ENCODE results near the gene FCHO1.
"Not testable (repeated sequence)": the region's sequence is repeated elsewhere in the genome, so short reads cannot be mapped to it uniquely, and the experiment has no call there.

FCHO1 gene

DNA sequence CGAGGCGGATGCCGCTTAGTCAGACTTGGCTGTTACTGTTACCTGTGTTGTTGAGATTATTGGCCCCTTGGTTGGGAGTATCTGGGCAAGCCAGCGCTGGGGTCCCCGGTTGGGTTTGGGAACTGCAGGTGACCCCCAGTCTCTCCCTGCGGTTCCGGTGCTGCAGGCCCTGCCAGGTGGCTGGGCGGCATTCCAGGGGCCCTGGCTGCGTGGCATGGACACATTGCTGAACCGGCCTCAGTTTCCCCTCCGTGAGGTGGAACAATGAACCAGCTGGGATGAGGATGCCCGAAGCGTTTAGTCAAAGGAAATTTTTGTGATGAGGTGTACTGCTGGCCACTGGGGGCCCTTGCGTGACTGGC is 44.2 kb downstream of the FCHO1 start:
- no CpG with 5 or more reads among the region's 14 CpGs for WGBS (ENCODE audit: extremely low coverage, insufficient coverage, low lambda C conversion rate)
- Histone ChIP-seq H3K27me3 (ENCODE audit: insufficient read depth, low read length, poor library complexity) (no peaks in the 10 kb centered on the region), H3K4me2 (ENCODE audit: low read length) (peak overlapping the region; percentile 71)

DNA sequence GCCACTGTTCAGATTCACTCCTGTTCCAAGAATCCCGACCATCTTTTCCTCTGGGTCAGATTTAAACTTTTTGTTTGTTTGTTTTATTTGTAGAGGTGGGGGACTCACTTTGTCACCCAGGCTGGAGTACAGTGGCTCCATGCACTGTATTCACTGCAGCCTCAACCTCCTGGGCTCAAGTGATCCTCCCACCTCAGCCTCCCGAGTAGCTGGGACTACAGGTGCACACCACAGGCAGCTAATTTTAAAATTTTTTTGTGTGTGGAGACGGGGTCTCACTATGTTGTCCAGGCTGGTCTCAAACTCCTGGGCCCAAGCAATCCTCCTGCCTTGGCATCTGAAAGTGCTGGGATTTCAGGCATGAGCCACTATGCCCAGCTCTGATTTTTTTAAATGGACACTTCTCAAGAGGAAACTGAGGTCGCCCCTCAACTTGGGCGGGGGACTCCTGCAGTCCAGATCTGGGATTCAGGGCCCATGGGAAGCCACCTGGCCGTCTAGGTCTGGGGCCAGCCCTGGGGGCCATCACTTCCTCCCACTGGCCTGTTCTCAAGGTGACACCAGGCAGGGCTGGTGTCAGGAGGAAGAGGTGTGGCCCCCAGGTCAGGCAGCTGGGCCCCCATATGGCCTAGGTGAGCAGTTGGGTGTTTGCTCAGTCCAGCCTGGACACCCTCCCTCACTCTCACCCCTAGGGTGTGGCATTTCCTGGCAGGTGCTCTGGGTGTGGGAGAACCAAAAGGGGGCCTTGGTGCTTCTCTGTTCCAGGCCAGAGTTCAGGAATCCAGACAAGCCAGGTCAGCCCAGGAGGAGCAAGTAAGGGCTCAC is 44.9 kb downstream of the FCHO1 start:
- Histone ChIP-seq H3K79me1 (ENCODE audit: low read length) (no peaks in the 10 kb centered on the region), H3K56ac (ENCODE audit: low read length) (no peak overlapping the region), H4K5ac (ENCODE audit: low read length) (no peak overlapping the region), H3K18ac (ENCODE audit: low read length) (no peak overlapping the region), H4K8ac (ENCODE audit: low read depth, low read length) (no peak overlapping the region), H3K23ac (ENCODE audit: low read length) (no peak overlapping the region), H3K4me3 (ENCODE audit: low read length) (no peak overlapping the region), H3K27me3 (ENCODE audit: insufficient read depth, low read length, poor library complexity) (no peaks in the 10 kb centered on the region), H3K36me3 (ENCODE audit: control insufficient read depth, insufficient read depth, low read length) (no peaks in the 10 kb centered on the region), H3K79me2 (ENCODE audit: control insufficient read depth, insufficient read depth, low read length) (no peaks in the 10 kb centered on the region), H2BK120ac (ENCODE audit: low read depth, low read length) (no peak overlapping the region), H3K27ac (ENCODE audit: low read depth, low read length) (no peak overlapping the region), H2AK5ac (ENCODE audit: low read length) (no peak overlapping the region), H3K4ac (ENCODE audit: low read depth, low read length) (no peak overlapping the region), H3K9ac (ENCODE audit: low read length) (no peak overlapping the region), H3K4me2 (ENCODE audit: low read length) (no peak overlapping the region), H2BK5ac (ENCODE audit: low read length) (no peak overlapping the region), H3K4me1 (ENCODE audit: control insufficient read depth, low read depth, low read length) (no peaks in the 10 kb centered on the region), H2BK15ac (replicated peaks; ENCODE audit: low read depth) (no peak overlapping the region)
- no CpG with 5 or more reads among the region's 6 CpGs for WGBS (ENCODE audit: extremely low coverage, insufficient coverage, low lambda C conversion rate)
- no peak for DNase-seq

More for the DNA sequence above, 44.2 kb downstream of the FCHO1 start:
- no peaks in the 10 kb centered on the region for H3K79me2 ChIP-seq (ENCODE audit: control insufficient read depth, insufficient read depth, low read length)
- H3K4me3 ChIP-seq (ENCODE audit: low read length): no peak overlapping the region
- H3K27ac ChIP-seq (ENCODE audit: low read depth, low read length): no peak overlapping the region
- H3K23ac ChIP-seq (ENCODE audit: low read length): no peak overlapping the region
- no peaks in the 10 kb centered on the region for H3K79me1 ChIP-seq (ENCODE audit: low read length)
- no peaks in the 10 kb centered on the region for H3K36me3 ChIP-seq (ENCODE audit: control insufficient read depth, insufficient read depth, low read length)
- no peak overlapping the region for H4K8ac ChIP-seq (ENCODE audit: low read depth, low read length)
- no peak overlapping the region for H4K5ac ChIP-seq (ENCODE audit: low read length)
- no peaks in the 10 kb centered on the region for H3K4me1 ChIP-seq (ENCODE audit: control insufficient read depth, low read depth, low read length)
- H2BK5ac ChIP-seq (ENCODE audit: low read length): no peak overlapping the region
- H2AK5ac ChIP-seq (ENCODE audit: low read length): no peak overlapping the region
- no peak overlapping the region for H3K18ac ChIP-seq (ENCODE audit: low read length)
- no peak overlapping the region for H2BK15ac ChIP-seq (replicated peaks; ENCODE audit: low read depth)
- H3K56ac ChIP-seq (ENCODE audit: low read length): peak overlapping the region; percentile 81
- DNase-seq: no peak
- peak overlapping the region; percentile 67 for H3K9ac ChIP-seq (ENCODE audit: low read length)
- H3K4ac ChIP-seq (ENCODE audit: low read depth, low read length): no peak overlapping the region
- no peak overlapping the region for H2BK120ac ChIP-seq (ENCODE audit: low read depth, low read length)

- Histone ChIP-seq H3K27ac (ENCODE audit: low read depth, low read length) (no peak overlapping the region), H2BK5ac (ENCODE audit: low read length) (no peak overlapping the region), H3K18ac (ENCODE audit: low read length) (no peak overlapping the region), H3K79me2 (ENCODE audit: control insufficient read depth, insufficient read depth, low read length) (no peaks in the 10 kb centered on the region), H3K23ac (ENCODE audit: low read length) (no peak overlapping the region), H3K36me3 (ENCODE audit: control insufficient read depth, insufficient read depth, low read length) (no peaks in the 10 kb centered on the region), H3K79me1 (ENCODE audit: low read length) (no peaks in the 10 kb centered on the region), H4K8ac (ENCODE audit: low read depth, low read length) (no peak overlapping the region), H3K4me2 (ENCODE audit: low read length) (no peak overlapping the region), H2AK5ac (ENCODE audit: low read length) (no peak overlapping the region), H3K4me1 (ENCODE audit: control insufficient read depth, low read depth, low read length) (no peaks in the 10 kb centered on the region), H3K4ac (ENCODE audit: low read depth, low read length) (no peak overlapping the region), H3K56ac (ENCODE audit: low read length) (no peak overlapping the region), H2BK120ac (ENCODE audit: low read depth, low read length) (no peak overlapping the region), H3K4me3 (ENCODE audit: low read length) (no peak overlapping the region), H3K27me3 (ENCODE audit: insufficient read depth, low read length, poor library complexity) (no peaks in the 10 kb centered on the region), H3K9ac (ENCODE audit: low read length) (no peak overlapping the region), H4K5ac (ENCODE audit: low read length) (no peak overlapping the region), H2BK15ac (replicated peaks; ENCODE audit: low read depth) (no peak overlapping the region)
- WGBS (ENCODE audit: extremely low coverage, insufficient coverage, low lambda C conversion rate): no CpG with 5 or more reads among the region's 1 CpG
- no peak for DNase-seq
Observed at GRCh38 chr19:17796838-17797423, 45.7 kb downstream of the FCHO1 start.

DNA sequence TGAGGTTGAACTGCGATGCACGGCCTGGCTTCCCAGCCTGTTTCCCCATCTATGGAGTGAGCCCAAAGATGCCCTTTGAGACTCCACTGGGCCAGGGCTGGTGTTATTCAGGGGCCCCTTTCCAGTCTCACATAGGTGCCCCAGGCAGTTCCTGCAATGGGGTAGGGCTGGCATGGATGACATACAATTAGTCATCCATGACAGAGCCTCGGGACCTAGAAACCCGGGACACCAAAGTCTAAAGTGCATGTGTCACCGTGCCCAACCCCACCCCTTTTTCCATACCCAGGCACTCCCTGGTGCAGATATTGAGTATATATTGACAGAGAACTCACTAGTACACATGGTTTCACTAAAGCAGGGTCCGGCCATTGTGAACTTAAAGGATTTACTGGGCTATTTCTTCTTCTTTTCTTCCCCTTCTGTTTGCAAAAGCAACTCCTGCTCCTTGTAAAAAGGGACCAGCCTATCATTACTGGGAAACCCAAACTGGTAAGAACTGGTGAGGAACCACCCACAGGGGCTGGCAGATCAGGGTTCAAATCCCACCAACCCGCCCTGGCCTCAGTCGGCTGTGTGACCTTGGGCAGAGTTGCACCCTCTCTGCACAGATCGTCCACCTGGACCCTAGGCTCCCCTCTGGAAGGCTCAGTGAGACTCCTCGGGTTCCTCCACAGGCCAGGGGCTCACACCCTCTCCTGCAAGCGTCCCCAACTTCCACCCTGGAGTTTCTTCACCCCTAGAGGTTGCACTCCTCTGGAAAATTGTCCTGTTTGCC is 46.3 kb downstream of the FCHO1 start:
- no peak overlapping the region for H2BK15ac ChIP-seq (replicated peaks; ENCODE audit: low read depth)
- H3K23ac ChIP-seq (ENCODE audit: low read length): no peak overlapping the region
- H3K56ac ChIP-seq (ENCODE audit: low read length): no peak overlapping the region
- no peak overlapping the region for H4K8ac ChIP-seq (ENCODE audit: low read depth, low read length)
- DNase-seq: no peak
- H3K4me3 ChIP-seq (ENCODE audit: low read length): no peak overlapping the region
- H3K79me1 ChIP-seq (ENCODE audit: low read length): no peaks in the 10 kb centered on the region
- no peak overlapping the region for H3K18ac ChIP-seq (ENCODE audit: low read length)
- H4K5ac ChIP-seq (ENCODE audit: low read length): no peak overlapping the region
- H3K27ac ChIP-seq (ENCODE audit: low read depth, low read length): no peak overlapping the region
- no peak overlapping the region for H3K9ac ChIP-seq (ENCODE audit: low read length)
- H3K27me3 ChIP-seq (ENCODE audit: insufficient read depth, low read length, poor library complexity): no peaks in the 10 kb centered on the region
- no peak overlapping the region for H3K4me2 ChIP-seq (ENCODE audit: low read length)
- no peak overlapping the region for H2BK5ac ChIP-seq (ENCODE audit: low read length)
- no peaks in the 10 kb centered on the region for H3K4me1 ChIP-seq (ENCODE audit: control insufficient read depth, low read depth, low read length)
- H3K36me3 ChIP-seq (ENCODE audit: control insufficient read depth, insufficient read depth, low read length): no peaks in the 10 kb centered on the region
- no peak overlapping the region for H2BK120ac ChIP-seq (ENCODE audit: low read depth, low read length)
- no CpG with 5 or more reads among the region's 11 CpGs for WGBS (ENCODE audit: extremely low coverage, insufficient coverage, low lambda C conversion rate)
- no peak overlapping the region for H3K4ac ChIP-seq (ENCODE audit: low read depth, low read length)
- no peak overlapping the region for H2AK5ac ChIP-seq (ENCODE audit: low read length)
- H3K79me2 ChIP-seq (ENCODE audit: control insufficient read depth, insufficient read depth, low read length): no peaks in the 10 kb centered on the region

DNA sequence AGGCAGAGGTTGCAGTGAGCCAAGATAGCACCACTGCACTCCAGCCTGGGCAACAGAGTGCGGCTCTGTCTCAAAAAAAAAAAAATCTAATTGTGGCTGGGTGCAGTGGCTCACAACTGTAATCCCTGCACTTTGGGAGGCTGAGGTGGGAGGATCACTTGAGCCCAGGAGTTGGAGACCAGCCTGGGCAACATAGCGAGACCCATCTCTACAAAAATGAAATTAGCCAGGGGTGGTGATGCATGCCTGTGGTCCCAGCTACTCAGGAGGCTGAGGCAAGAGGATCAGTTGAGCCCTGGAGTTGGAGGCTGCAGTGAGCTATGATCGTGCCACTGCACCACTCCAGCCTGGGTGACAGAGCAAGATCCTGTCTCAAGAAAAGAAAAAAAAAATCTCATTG is 47.3 kb downstream of the FCHO1 start:
- H3K27me3 ChIP-seq (ENCODE audit: insufficient read depth, low read length, poor library complexity); H3K79me1 ChIP-seq (ENCODE audit: low read length); DNase-seq; H3K4me1 ChIP-seq (ENCODE audit: control insufficient read depth, low read depth, low read length); H3K79me2 ChIP-seq (ENCODE audit: control insufficient read depth, insufficient read depth, low read length); H4K5ac ChIP-seq (ENCODE audit: low read length); H3K4ac ChIP-seq (ENCODE audit: low read depth, low read length); H2BK15ac ChIP-seq (replicated peaks; ENCODE audit: low read depth); H3K23ac ChIP-seq (ENCODE audit: low read length); H4K8ac ChIP-seq (ENCODE audit: low read depth, low read length); H3K18ac ChIP-seq (ENCODE audit: low read length); H3K9ac ChIP-seq (ENCODE audit: low read length); H2AK5ac ChIP-seq (ENCODE audit: low read length); H3K56ac ChIP-seq (ENCODE audit: low read length); H3K27ac ChIP-seq (ENCODE audit: low read depth, low read length); H3K36me3 ChIP-seq (ENCODE audit: control insufficient read depth, insufficient read depth, low read length); H3K4me2 ChIP-seq (ENCODE audit: low read length); H3K4me3 ChIP-seq (ENCODE audit: low read length); H2BK5ac ChIP-seq (ENCODE audit: low read length); H2BK120ac ChIP-seq (ENCODE audit: low read depth, low read length): not testable (repeated sequence)
- no CpG with 5 or more reads among the region's 3 CpGs for WGBS (ENCODE audit: extremely low coverage, insufficient coverage, low lambda C conversion rate)

Data from mesendoderm (in vitro differentiated cells).